ENCODE results near the gene HCN2. TPM values are rescaled to one million over a fixed set of nuclear protein-coding genes. Genes with fewer than 3 reads are reported as not detected.

Gene HCN2
- total and polyA plus RNA-seq, 10 of the 15 experiments (the other 5 are each of a cell fraction or from before 2014, with no cell fraction given): 0.01 to 0.54 (median 0.08) TPM; not detected in 4

DNA sequence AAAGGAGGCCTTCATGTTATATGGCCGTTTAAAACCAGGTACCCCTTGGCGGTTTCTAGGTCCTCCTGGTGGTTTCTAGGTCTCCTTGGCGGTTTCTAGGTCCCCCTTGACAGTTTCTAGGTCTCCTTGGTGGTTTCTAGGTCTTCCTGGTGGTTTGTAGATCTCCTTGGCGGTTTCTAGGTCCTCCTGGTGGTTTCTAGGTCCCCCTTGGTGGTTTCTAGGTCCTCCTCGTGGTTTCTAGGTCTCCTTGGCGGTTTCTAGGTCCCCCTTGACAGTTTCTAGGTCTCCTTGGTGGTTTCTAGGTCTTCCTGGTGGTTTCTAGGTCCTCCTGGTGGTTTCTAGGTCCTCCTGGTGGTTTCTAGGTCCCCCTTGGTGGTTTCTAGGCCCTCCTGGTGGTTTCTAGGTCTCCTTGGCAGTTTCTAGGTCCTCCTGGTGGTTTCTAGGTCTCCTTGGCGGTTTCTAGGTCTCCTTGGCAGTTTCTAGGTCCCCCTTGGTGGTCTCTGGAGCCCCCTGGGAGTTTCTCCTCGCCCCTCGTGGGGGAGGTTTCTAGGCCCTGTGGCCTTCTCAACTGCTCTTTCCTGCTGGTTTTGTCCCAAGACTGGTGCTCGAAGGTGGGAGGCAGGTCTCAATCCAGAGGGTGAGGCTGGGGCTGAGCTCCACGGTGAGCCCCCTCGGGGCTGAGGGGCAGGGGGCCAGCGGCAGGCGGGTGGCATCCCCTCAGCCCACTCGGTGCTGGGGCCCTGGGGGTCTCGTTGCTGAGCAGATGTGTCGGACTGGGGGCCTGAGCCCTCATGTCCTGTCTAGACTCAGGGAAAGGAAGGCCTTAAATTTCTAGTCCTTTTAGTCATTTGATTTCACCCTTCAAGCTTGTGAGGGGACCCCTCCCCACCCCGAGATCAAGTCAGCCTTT, 8.0 kb downstream of the HCN2 start (continued):
- TF ChIP-seq POLR2AphosphoS5 (IDR thresholded peaks at IDR 0.05; ENCODE audit: low read length) (no peak), DPF2 (IDR thresholded peaks at IDR 0.05) (no peak), RELA (IDR thresholded peaks at IDR 0.05; ENCODE audit: borderline replicate concordance, partially characterized antibody) (no peak), NFXL1 (IDR thresholded peaks at IDR 0.05; ENCODE audit: borderline replicate concordance) (no peak), TCF3 (IDR thresholded peaks at IDR 0.05; ENCODE audit: borderline replicate concordance, insufficient read depth, low read depth, low read length) (no peak), FOXM1 (IDR thresholded peaks at IDR 0.05; ENCODE audit: low read depth, low read length) (no peak), TCF7 (IDR thresholded peaks at IDR 0.05; ENCODE audit: borderline replicate concordance) (no peak), ZNF274 (IDR thresholded peaks at IDR 0.05; ENCODE audit: insufficient read depth, insufficient read length) (no peak), ZNF622 (IDR thresholded peaks at IDR 0.05) (no peak), SMARCA5 (IDR thresholded peaks at IDR 0.05) (peak; percentile 100), SREBF2 (IDR thresholded peaks at IDR 0.05; ENCODE audit: low read length) (no peak), SRF (IDR thresholded peaks at IDR 0.05; ENCODE audit: low read depth in 2 of 2, low read length in 2 of 2) (no peak), POLR2A (IDR thresholded peaks at IDR 0.05; ENCODE audit: low read depth, low read length) (no peak), BMI1 (IDR thresholded peaks at IDR 0.05; ENCODE audit: borderline replicate concordance) (no peak), SMAD1 (IDR thresholded peaks at IDR 0.05; ENCODE audit: low read depth, partially characterized antibody) (no peak)
- TF ChIP-seq, protein P1, sequence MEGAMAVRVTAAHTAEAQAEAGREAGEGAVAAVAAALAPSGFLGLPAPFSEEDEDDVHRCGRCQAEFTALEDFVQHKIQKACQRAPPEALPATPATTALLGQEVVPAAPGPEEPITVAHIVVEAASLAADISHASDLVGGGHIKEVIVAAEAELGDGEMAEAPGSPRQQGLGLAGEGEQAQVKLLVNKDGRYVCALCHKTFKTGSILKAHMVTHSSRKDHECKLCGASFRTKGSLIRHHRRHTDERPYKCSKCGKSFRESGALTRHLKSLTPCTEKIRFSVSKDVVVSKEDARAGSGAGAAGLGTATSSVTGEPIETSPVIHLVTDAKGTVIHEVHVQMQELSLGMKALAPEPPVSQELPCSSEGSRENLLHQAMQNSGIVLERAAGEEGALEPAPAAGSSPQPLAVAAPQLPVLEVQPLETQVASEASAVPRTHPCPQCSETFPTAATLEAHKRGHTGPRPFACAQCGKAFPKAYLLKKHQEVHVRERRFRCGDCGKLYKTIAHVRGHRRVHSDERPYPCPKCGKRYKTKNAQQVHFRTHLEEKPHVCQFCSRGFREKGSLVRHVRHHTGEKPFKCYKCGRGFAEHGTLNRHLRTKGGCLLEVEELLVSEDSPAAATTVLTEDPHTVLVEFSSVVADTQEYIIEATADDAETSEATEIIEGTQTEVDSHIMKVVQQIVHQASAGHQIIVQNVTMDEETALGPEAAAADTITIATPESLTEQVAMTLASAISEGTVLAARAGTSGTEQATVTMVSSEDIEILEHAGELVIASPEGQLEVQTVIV (IDR thresholded peaks at IDR 0.05; ENCODE audit: borderline replicate concordance, partially characterized antibody): no peak
- TF ChIP-seq, protein P2, sequence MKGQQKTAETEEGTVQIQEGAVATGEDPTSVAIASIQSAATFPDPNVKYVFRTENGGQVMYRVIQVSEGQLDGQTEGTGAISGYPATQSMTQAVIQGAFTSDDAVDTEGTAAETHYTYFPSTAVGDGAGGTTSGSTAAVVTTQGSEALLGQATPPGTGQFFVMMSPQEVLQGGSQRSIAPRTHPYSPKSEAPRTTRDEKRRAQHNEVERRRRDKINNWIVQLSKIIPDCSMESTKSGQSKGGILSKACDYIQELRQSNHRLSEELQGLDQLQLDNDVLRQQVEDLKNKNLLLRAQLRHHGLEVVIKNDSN (IDR thresholded peaks at IDR 0.05; ENCODE audit: borderline replicate concordance, extremely low read length, insufficient read depth, low read depth, low read length): peak; percentile 30
- TF ChIP-seq, protein P3, sequence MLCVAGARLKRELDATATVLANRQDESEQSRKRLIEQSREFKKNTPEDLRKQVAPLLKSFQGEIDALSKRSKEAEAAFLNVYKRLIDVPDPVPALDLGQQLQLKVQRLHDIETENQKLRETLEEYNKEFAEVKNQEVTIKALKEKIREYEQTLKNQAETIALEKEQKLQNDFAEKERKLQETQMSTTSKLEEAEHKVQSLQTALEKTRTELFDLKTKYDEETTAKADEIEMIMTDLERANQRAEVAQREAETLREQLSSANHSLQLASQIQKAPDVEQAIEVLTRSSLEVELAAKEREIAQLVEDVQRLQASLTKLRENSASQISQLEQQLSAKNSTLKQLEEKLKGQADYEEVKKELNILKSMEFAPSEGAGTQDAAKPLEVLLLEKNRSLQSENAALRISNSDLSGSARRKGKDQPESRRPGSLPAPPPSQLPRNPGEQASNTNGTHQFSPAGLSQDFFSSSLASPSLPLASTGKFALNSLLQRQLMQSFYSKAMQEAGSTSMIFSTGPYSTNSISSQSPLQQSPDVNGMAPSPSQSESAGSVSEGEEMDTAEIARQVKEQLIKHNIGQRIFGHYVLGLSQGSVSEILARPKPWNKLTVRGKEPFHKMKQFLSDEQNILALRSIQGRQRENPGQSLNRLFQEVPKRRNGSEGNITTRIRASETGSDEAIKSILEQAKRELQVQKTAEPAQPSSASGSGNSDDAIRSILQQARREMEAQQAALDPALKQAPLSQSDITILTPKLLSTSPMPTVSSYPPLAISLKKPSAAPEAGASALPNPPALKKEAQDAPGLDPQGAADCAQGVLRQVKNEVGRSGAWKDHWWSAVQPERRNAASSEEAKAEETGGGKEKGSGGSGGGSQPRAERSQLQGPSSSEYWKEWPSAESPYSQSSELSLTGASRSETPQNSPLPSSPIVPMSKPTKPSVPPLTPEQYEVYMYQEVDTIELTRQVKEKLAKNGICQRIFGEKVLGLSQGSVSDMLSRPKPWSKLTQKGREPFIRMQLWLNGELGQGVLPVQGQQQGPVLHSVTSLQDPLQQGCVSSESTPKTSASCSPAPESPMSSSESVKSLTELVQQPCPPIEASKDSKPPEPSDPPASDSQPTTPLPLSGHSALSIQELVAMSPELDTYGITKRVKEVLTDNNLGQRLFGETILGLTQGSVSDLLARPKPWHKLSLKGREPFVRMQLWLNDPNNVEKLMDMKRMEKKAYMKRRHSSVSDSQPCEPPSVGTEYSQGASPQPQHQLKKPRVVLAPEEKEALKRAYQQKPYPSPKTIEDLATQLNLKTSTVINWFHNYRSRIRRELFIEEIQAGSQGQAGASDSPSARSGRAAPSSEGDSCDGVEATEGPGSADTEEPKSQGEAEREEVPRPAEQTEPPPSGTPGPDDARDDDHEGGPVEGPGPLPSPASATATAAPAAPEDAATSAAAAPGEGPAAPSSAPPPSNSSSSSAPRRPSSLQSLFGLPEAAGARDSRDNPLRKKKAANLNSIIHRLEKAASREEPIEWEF (IDR thresholded peaks at IDR 0.05; ENCODE audit: insufficient replicate concordance, low read depth, low read length): no peak
- TF ChIP-seq, protein P4, sequence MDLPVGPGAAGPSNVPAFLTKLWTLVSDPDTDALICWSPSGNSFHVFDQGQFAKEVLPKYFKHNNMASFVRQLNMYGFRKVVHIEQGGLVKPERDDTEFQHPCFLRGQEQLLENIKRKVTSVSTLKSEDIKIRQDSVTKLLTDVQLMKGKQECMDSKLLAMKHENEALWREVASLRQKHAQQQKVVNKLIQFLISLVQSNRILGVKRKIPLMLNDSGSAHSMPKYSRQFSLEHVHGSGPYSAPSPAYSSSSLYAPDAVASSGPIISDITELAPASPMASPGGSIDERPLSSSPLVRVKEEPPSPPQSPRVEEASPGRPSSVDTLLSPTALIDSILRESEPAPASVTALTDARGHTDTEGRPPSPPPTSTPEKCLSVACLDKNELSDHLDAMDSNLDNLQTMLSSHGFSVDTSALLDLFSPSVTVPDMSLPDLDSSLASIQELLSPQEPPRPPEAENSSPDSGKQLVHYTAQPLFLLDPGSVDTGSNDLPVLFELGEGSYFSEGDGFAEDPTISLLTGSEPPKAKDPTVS (IDR thresholded peaks at IDR 0.05; ENCODE audit: low read depth, low read length): peak; percentile 81; the same call in 1 of the 2 replicates
